Activated CD4-positive, CD25-positive, alpha-beta regulatory T cell (primary cell): ENCODE results near the gene LRP5.
"Not testable (repeated sequence)": the region's sequence is repeated elsewhere in the genome, so short reads cannot be mapped to it uniquely, and the experiment has no call there.

Experiments used
- DNase-seq, 4 experiments: peaks; one replicate each; lab custom pipeline; 2025; lab: John Stamatoyannopoulos, UW

The LRP5 gene

GRCh38 chr11:68392822-68393221, 80.4 kb downstream of the LRP5 start:
- no peak for DNase-seq

- DNase-seq = no peak
These were observed 84.1 kb downstream of the LRP5 start for GRCh38 chr11:68396516-68396915.

GRCh38 chr11:68397256-68397655, 84.9 kb downstream of the LRP5 start:
- no peak for DNase-seq

- no peak for DNase-seq
These were observed 86.8 kb downstream of the LRP5 start for GRCh38 chr11:68398995-68399851.

- DNase-seq = no peak
These were observed 87.5 kb downstream of the LRP5 start for GRCh38 chr11:68399916-68400315.

GRCh38 chr11:68400584-68400983, 88.2 kb downstream of the LRP5 start:
- DNase-seq = not testable (repeated sequence)

GRCh38 chr11:68401856-68402255, 89.5 kb downstream of the LRP5 start:
- no peak for DNase-seq

GRCh38 chr11:68402355-68403031, 90.1 kb downstream of the LRP5 start:
- no peak for DNase-seq

GRCh38 chr11:68403424-68403823, 91.0 kb downstream of the LRP5 start:
- DNase-seq = no peak

GRCh38 chr11:68403831-68404230, 91.4 kb downstream of the LRP5 start:
- no peak for DNase-seq

- DNase-seq = no peak
These were observed 94.2 kb downstream of the LRP5 start for GRCh38 chr11:68406324-68407313.

- no peak for DNase-seq
These were observed 96.1 kb downstream of the LRP5 start for GRCh38 chr11:68408512-68408911.

- DNase-seq = no peak
These were observed 97.5 kb downstream of the LRP5 start for GRCh38 chr11:68409748-68410344.

GRCh38 chr11:68411501-68411991, 99.2 kb downstream of the LRP5 start:
- DNase-seq = no peak

GRCh38 chr11:68412593-68413475, 100.4 kb downstream of the LRP5 start:
- no peak for DNase-seq

GRCh38 chr11:68413591-68413999, 101.2 kb downstream of the LRP5 start:
- no peak for DNase-seq

- no peak for DNase-seq
These were observed 102.3 kb downstream of the LRP5 start for GRCh38 chr11:68414496-68415221.

GRCh38 chr11:68416070-68416578, 103.7 kb downstream of the LRP5 start:
- no peak for DNase-seq

GRCh38 chr11:68418648-68419047, 106.3 kb downstream of the LRP5 start:
- no peak for DNase-seq

GRCh38 chr11:68420171-68420570, 107.8 kb downstream of the LRP5 start:
- DNase-seq = no peak
